SK-N-SH (cell line): ENCODE data around the gene MECP2. TPM values are rescaled to one million over a fixed set of nuclear protein-coding genes. Genes with fewer than 3 reads are reported as not detected.

Experiments
- CTCF ChIA-PET: fragments of 300-600, 350-600 bp; formaldehyde crosslinking; extraction: SDS; loops from one replicate; lab custom pipeline; 2021; lab: Yijun Ruan, JAX
- POLR2A ChIA-PET: fragments of 350-600 bp; sonication (Branson Sonifier 250); formaldehyde crosslinking; extraction: SDS; loops from one replicate; lab custom pipeline; 2020; ENCODE audit warnings: antibody characterized with exemption, inconsistent platforms; lab: Yijun Ruan, JAX
- DNase-seq: peaks from one replicate; pipeline ENCODE4 v3.0.0; 2012
- H2AFZ ChIP-seq: fragments of 200-600 bp; sonication (generic); 2 replicates; pipeline ENCODE4 v1.8.1; 2016; ENCODE audit warnings: antibody characterized with exemption, mild to moderate bottlenecking, low read depth
- H3F3A ChIP-seq: fragments of 200-600 bp; sonication (generic); replicated peaks from 2 replicates; pipeline ENCODE3; 2016; ENCODE audit warnings: antibody characterized with exemption, mild to moderate bottlenecking; ENCODE audit not compliant: insufficient read depth
- H3K27ac ChIP-seq, 2 experiments: fragments of 200-500 bp in 1 of 2; fragments of 200-600 bp in 1 of 2; sonication (Bioruptor generic) in 1 of 2; sonication (generic), shearing (Covaris generic) in 1 of 2; 2 replicates each; pipeline versions ENCODE4 v1.5.1 to v1.6.1; 2014 to 2016; ENCODE audit warnings: low read depth in 2 of 2, inconsistent platforms in 1 of 2, low read length in 1 of 2, mild to moderate bottlenecking in 1 of 2, mixed read lengths in 1 of 2
- H3K27me3 ChIP-seq: fragments of 200-600 bp; sonication (generic), shearing (Covaris generic); 2 replicates; pipeline ENCODE4 v1.6.1; 2016; ENCODE audit warnings: mixed run types; ENCODE audit not compliant: insufficient read depth
- H3K36me3 ChIP-seq, 2 experiments: fragments of 200-500 bp in 1 of 2; fragments of 200-600 bp in 1 of 2; sonication (Bioruptor generic) in 1 of 2; sonication (generic) in 1 of 2; replicated peaks in 1 of 2; 2 replicates each; pipeline versions ENCODE3 to v1.5.1; 2014 to 2016; ENCODE audit warnings: low read length in 1 of 2, mild to moderate bottlenecking in 1 of 2; ENCODE audit not compliant: insufficient read depth in 2 of 2, control insufficient read depth in 1 of 2
- H3K4me1 ChIP-seq, 2 experiments: fragments of 200-500 bp in 1 of 2; fragments of 200-600 bp in 1 of 2; sonication (Bioruptor generic) in 1 of 2; sonication (generic), shearing (Covaris generic) in 1 of 2; 2 replicates each; pipeline versions ENCODE4 v1.5.1 to v1.6.1; 2014 to 2016; ENCODE audit warnings: low read depth in 1 of 2, low read length in 1 of 2, mixed run types in 1 of 2; ENCODE audit not compliant: insufficient read depth in 2 of 2, control insufficient read depth in 1 of 2
- H3K4me2 ChIP-seq: fragments of 200-600 bp; sonication (generic), shearing (Covaris generic); 2 replicates; pipeline ENCODE4 v1.6.1; 2017; ENCODE audit warnings: mixed run types
- H3K4me3 ChIP-seq, 2 experiments: fragments of 200-500 bp in 1 of 2; fragments of 200-600 bp in 1 of 2; sonication (Bioruptor generic) in 1 of 2; sonication (generic), shearing (Covaris generic) in 1 of 2; 2 replicates each; pipeline versions ENCODE4 v1.5.1 to v1.8.1; 2014 to 2016; ENCODE audit warnings: low read depth in 2 of 2, inconsistent platforms in 1 of 2, low read length in 1 of 2, mild to moderate bottlenecking in 1 of 2, mixed read lengths in 1 of 2, moderate library complexity in 1 of 2
- H3K79me2 ChIP-seq: fragments of 200-600 bp; sonication (generic); 2 replicates; pipeline ENCODE4 v1.8.1; 2017; ENCODE audit warnings: mild to moderate bottlenecking; ENCODE audit not compliant: insufficient read depth
- H3K9ac ChIP-seq: fragments of 200-600 bp; sonication (generic); 2 replicates; pipeline ENCODE4 v1.6.1; 2017; ENCODE audit warnings: mixed run types
- H3K9me2 ChIP-seq: fragments of 200-600 bp; sonication (generic); 2 replicates; pipeline ENCODE4 v1.6.1; 2017; ENCODE audit warnings: mixed run types
- H3K9me3 ChIP-seq: fragments of 200-600 bp; sonication (generic); 2 replicates; pipeline ENCODE4 v1.6.1; 2017; ENCODE audit warnings: mixed run types, mild to moderate bottlenecking, moderate library complexity
- H4K20me1 ChIP-seq: fragments of 200-600 bp; sonication (generic); 2 replicates; pipeline ENCODE4 v1.6.1; 2017; ENCODE audit warnings: mild to moderate bottlenecking, mixed run types; ENCODE audit not compliant: insufficient read depth
- CTCF ChIP-seq: fragments of 200-600 bp; sonication (generic); IDR thresholded peaks from 2 replicates; pipeline ENCODE4 v1.6.1; 2017; ENCODE audit warnings: antibody characterized with exemption, mild to moderate bottlenecking, moderate library complexity
- EP300 ChIP-seq, 2 experiments: IDR thresholded peaks; 2 replicates each; pipeline versions ENCODE4 v1.4.0 to v1.6.1; 2012; ENCODE audit warnings: borderline replicate concordance in 1 of 2, low read depth in 1 of 2, low read length in 1 of 2
- FOSL2 ChIP-seq: IDR thresholded peaks from 2 replicates; pipeline ENCODE4 v1.4.0; 2012; ENCODE audit warnings: low read depth, mild to moderate bottlenecking, moderate library complexity, borderline replicate concordance
- FOXJ3 ChIP-seq: sonication (generic); formaldehyde crosslinking; IDR thresholded peaks from 2 replicates; pipeline ENCODE4 v1.5.1; 2020; ENCODE audit warnings: mild to moderate bottlenecking, missing genetic modification reagents
- GATA2 ChIP-seq: sonication (generic); formaldehyde crosslinking; IDR thresholded peaks from 2 replicates; pipeline ENCODE4 v1.5.0; 2020; ENCODE audit warnings: mild to moderate bottlenecking, missing genetic modification reagents
- RAD21 ChIP-seq: IDR thresholded peaks from 2 replicates; pipeline ENCODE4 v1.6.1; 2012; ENCODE audit warnings: mild to moderate bottlenecking, low read length
- RCOR1 ChIP-seq: fragments of 150-350 bp; IDR thresholded peaks from 2 replicates; pipeline ENCODE4 v1.6.1; 2017; ENCODE audit warnings: antibody characterized with exemption, low read length
- REST ChIP-seq: IDR thresholded peaks from 2 replicates; pipeline ENCODE4 v1.6.1; 2012; ENCODE audit warnings: mild to moderate bottlenecking, low read depth, low read length, moderate library complexity
- SIN3A ChIP-seq: IDR thresholded peaks from 2 replicates; pipeline ENCODE4 v1.6.1; 2012; ENCODE audit warnings: low read depth, mild to moderate bottlenecking, low read length, moderate library complexity, borderline replicate concordance
- WGBS: methylation state at CpG from one replicate; pipeline ENCODE4 v1.1.6; 2017; ENCODE audit warnings: low lambda C conversion rate; 5-methylcytosine and 5-hydroxymethylcytosine counted together
- polyA plus RNA-seq, 3 experiments: library from polyadenylated mRNA; depleted of rRNA; stranded (reverse); fragments of >200 nt; gene quantifications; 2 replicates each; pipeline ENCODE4 v1.2.3, GENCODE V29; 2012

Gene MECP2
- polyA plus RNA-seq, 1 of the 3 experiments (the other 2 are of a cell fraction), result 8.2 TPM

- no peak overlapping the region for H3K27ac ChIP-seq
- H3K9me3 ChIP-seq, result no peaks in the 10 kb centered on the region
- H3K4me2 ChIP-seq, result no peak overlapping the region
- ChIA-PET POLR2A (no interaction called here), CTCF (interaction anchor here (0.9 to 2.3 kb wide), 2 partner anchors 11 to 182 kb away, joined by 3 to 8 read pairs; no protein-coding TSS in a partner anchor)
- H3K79me2 ChIP-seq, result no peaks in the 10 kb centered on the region
- H2AFZ ChIP-seq, result no peak overlapping the region
- no peaks in the 10 kb centered on the region for H3K4me1 ChIP-seq
- no CpG with 5 or more reads among the region's 11 CpGs for WGBS
- no peak overlapping the region for H3K9ac ChIP-seq
- H3K27me3 ChIP-seq, result no peaks in the 10 kb centered on the region; the same call in 1 of the 2 replicates
- no peak for DNase-seq
- no peak overlapping the region for H3K4me3 ChIP-seq
- no peaks in the 10 kb centered on the region for H3K36me3 ChIP-seq
- TF ChIP-seq SIN3A, result no peak
- TF ChIP-seq CTCF, result no peak
- no peaks in the 10 kb centered on the region for H4K20me1 ChIP-seq
- no peaks in the 10 kb centered on the region for H3K9me2 ChIP-seq
- H3F3A ChIP-seq, result no peaks in the 10 kb centered on the region
Measured at GRCh38 chrX:154126101-154126500, 28.6 kb upstream of the MECP2 start.

GRCh38 chrX:154125391-154126040 lies 28.0 kb upstream of the MECP2 start:
- H4K20me1 ChIP-seq, result no peaks in the 10 kb centered on the region
- no peaks in the 10 kb centered on the region; the same call in 1 of the 2 replicates for H3K27me3 ChIP-seq
- H3K9me2 ChIP-seq, result no peaks in the 10 kb centered on the region
- H3K27ac ChIP-seq, result no peak overlapping the region
- H3K36me3 ChIP-seq, result no peaks in the 10 kb centered on the region
- no peaks in the 10 kb centered on the region for H3F3A ChIP-seq
- ChIA-PET POLR2A (no interaction called here), CTCF (interaction anchor here (0.9 to 2.3 kb wide), 2 partner anchors 12 to 183 kb away, joined by 3 to 8 read pairs; no protein-coding TSS in a partner anchor)
- 63% methylated on average over 28 of the region's 30 CpGs for WGBS
- TF ChIP-seq REST (no peak), FOSL2 (no peak), GATA2 (no peak), RAD21 (no peak), EP300 (IDR thresholded peaks at IDR 0.05; ENCODE audit: borderline replicate concordance in 1 of 2, low read depth in 1 of 2, low read length in 1 of 2) (no peak), RCOR1 (no peak), FOXJ3 (CRISPR knock-in tag) (no peak)
- no peak overlapping the region for H2AFZ ChIP-seq
- no peaks in the 10 kb centered on the region for H3K79me2 ChIP-seq
- no peak overlapping the region for H3K4me3 ChIP-seq
- H3K9ac ChIP-seq, result no peak overlapping the region
- DNase-seq, result no peak
- no peak overlapping the region for H3K4me2 ChIP-seq
- no peaks in the 10 kb centered on the region for H3K9me3 ChIP-seq
- H3K4me1 ChIP-seq, result no peaks in the 10 kb centered on the region
